GM12878 (cell line): ENCODE results near the gene NPSR1. TPM values are rescaled to one million over a fixed set of nuclear protein-coding genes. Genes with fewer than 3 reads are reported as not detected.
"Not testable (repeated sequence)": the region's sequence is repeated elsewhere in the genome, so short reads cannot be mapped to it uniquely, and the experiment has no call there.

ENCODE experiments used
- ATAC-seq: fragments of 200-7000 bp; cut with Tn5 transposase; 3 replicates; pipeline ENCODE4 v1.9.1; 2020; ENCODE audit warnings: mild to moderate bottlenecking, moderate library complexity
- BruUV-seq: library from RNA; stranded (reverse); fragments of 400-500 nt; replicated peaks from 2 replicates; lab custom pipeline; 2021; lab: Mats Ljungman, UMichigan
- CTCF ChIA-PET: fragments of 300-600 bp; sonication (Branson Sonifier 250); formaldehyde crosslinking; extraction: SDS; loops from one replicate; lab custom pipeline; 2021; ENCODE audit warnings: inconsistent platforms; lab: Yijun Ruan, JAX
- POLR2A ChIA-PET: fragments of 350-600 bp; formaldehyde crosslinking; extraction: SDS; loops from one replicate; lab custom pipeline; 2021; ENCODE audit warnings: inconsistent platforms; lab: Charles Lee
- RAD21 ChIA-PET: fragments of 300-600 bp; sonication (Branson Sonifier 250); formaldehyde crosslinking; loops from one replicate; lab custom pipeline; 2023; ENCODE audit warnings: antibody characterized with exemption; ENCODE audit not compliant: unreplicated experiment; lab: Charles Lee
- SMC1A ChIA-PET: fragments of 300-600 bp; sonication (Branson Sonifier 250); formaldehyde crosslinking; loops from one replicate; lab custom pipeline; 2023; ENCODE audit not compliant: unreplicated experiment, uncharacterized antibody; lab: Charles Lee
- DNase-seq: peaks from one replicate; pipeline ENCODE4 v3.0.0-alpha.2; 2011; ENCODE audit warnings: low read depth, low spot score
- FAIRE-seq: peaks from 3 replicates; lab custom pipeline; 2011; peaks lifted over from hg19 to GRCh38; lab: Jason Lieb, UNC
- H2AFZ ChIP-seq: 2 replicates; pipeline ENCODE4 v1.6.0; 2011; ENCODE audit warnings: low read depth, low read length, control low read depth; ENCODE audit not compliant: control insufficient read depth
- H3K27ac ChIP-seq: 2 replicates; pipeline ENCODE4 v1.5.1; 2011; ENCODE audit warnings: control low read depth; ENCODE audit not compliant: control insufficient read depth, insufficient read depth
- H3K27me3 ChIP-seq, 2 experiments: replicated peaks in 1 of 2; 2 replicates each; pipeline versions ENCODE4 v1.6.0 to v1.6.1; 2011; ENCODE audit warnings: low read length in 1 of 2; ENCODE audit not compliant: control insufficient read depth in 2 of 2, insufficient read depth in 2 of 2
- H3K36me3 ChIP-seq, 2 experiments: 2 replicates each; pipeline ENCODE4 v1.5.1; 2011; ENCODE audit warnings: low read length in 1 of 2; ENCODE audit not compliant: control insufficient read depth in 2 of 2, insufficient read depth in 2 of 2
- H3K4me1 ChIP-seq: 2 replicates; pipeline ENCODE4 v1.6.1; 2011; ENCODE audit warnings: mild to moderate bottlenecking, low read length, moderate library complexity, mixed read lengths; ENCODE audit not compliant: control insufficient read depth, insufficient read depth
- H3K4me2 ChIP-seq: 2 replicates; pipeline ENCODE4 v1.6.0; 2011; ENCODE audit warnings: control low read depth; ENCODE audit not compliant: control insufficient read depth, insufficient read depth
- H3K4me3 ChIP-seq: fragments of 200-600 bp; sonication (generic); 2 replicates; pipeline ENCODE4 v1.5.1; 2016
- H3K79me2 ChIP-seq: 2 replicates; pipeline ENCODE4 v1.6.0; 2011; ENCODE audit warnings: low read length; ENCODE audit not compliant: control insufficient read depth, insufficient read depth
- H3K9ac ChIP-seq: 2 replicates; pipeline ENCODE4 v1.8.0; 2011; ENCODE audit warnings: low read length, control low read depth, mixed read lengths; ENCODE audit not compliant: control insufficient read depth, insufficient read depth
- H3K9me3 ChIP-seq: replicated peaks from 3 replicates; pipeline ENCODE4 v1.5.1; 2011; ENCODE audit warnings: mild to moderate bottlenecking, low read length; ENCODE audit not compliant: control insufficient read depth, insufficient read depth
- H4K20me1 ChIP-seq: 2 replicates; pipeline ENCODE4 v1.6.0; 2011; ENCODE audit not compliant: control insufficient read depth, insufficient read depth
- BRCA1 ChIP-seq: IDR thresholded peaks from 2 replicates; pipeline ENCODE4 v1.6.1; 2011; ENCODE audit warnings: low read depth, low read length, improper control_type of control experiment
- MTA3 ChIP-seq: IDR thresholded peaks from 2 replicates; pipeline ENCODE4 v1.6.1; 2012; ENCODE audit warnings: low read length, inconsistent platforms, borderline replicate concordance
- NBN ChIP-seq: fragments of 450-650 bp; IDR thresholded peaks from 2 replicates; pipeline ENCODE4 v1.6.1; 2016
- POLR2AphosphoS2 ChIP-seq: IDR thresholded peaks from 2 replicates; pipeline ENCODE4 v1.6.1; 2011; ENCODE audit warnings: low read depth, mild to moderate bottlenecking, low read length, improper control_type of control experiment, moderate library complexity
- SMAD5 ChIP-seq: IDR thresholded peaks from 2 replicates; pipeline ENCODE4 v1.6.1; 2016; ENCODE audit warnings: antibody characterized with exemption, low read depth
- WGBS: methylation state at CpG from one replicate; pipeline ENCODE4 v1.1.6; 2016; ENCODE audit warnings: low lambda C conversion rate; ENCODE audit not compliant: insufficient replicate concordance, insufficient coverage; ENCODE audit errors: missing lambda C conversion rate; 5-methylcytosine and 5-hydroxymethylcytosine counted together
- in situ Hi-C: fragments of 300-500 bp; cut with MboI; formaldehyde crosslinking; loops from 9 replicates; pipeline ENCODE4 v1.14.3; 2018; ENCODE audit warnings: mixed read lengths
- intact Hi-C: fragments of 100-400 bp; cut with micrococcal nuclease; formaldehyde crosslinking; loops from one replicate; pipeline ENCODE4 v1.14.2; 2022; ENCODE audit not compliant: unreplicated experiment
- polyA plus RNA-seq, 11 experiments: library from polyadenylated mRNA; depleted of rRNA in 4 of 11; unstranded in 6 of 11; stranded (reverse) in 5 of 11; fragments of >200 nt; fragmentation: Nextera tagmentation in 4 of 11; fragmentation: Illumina TruSeq in 1 of 11; extraction: Ambion mirVana in 4 of 11; extraction: Trizol in 1 of 11; gene quantifications; 1 replicate in 1 of 11; 2 replicates in 10 of 11; pipeline versions ENCODE4 v1.2.1 to v1.2.3, GENCODE V29; 2011 to 2016; ENCODE audit warnings: inconsistent platforms in 2 of 11, missing spikeins in 2 of 11, low read depth in 1 of 11
- total RNA-seq, 4 experiments: library from RNA; depleted of rRNA in 3 of 4; stranded (reverse); fragments of >200 nt in 3 of 4; fragmentation: Illumina TruSeq in 1 of 4; extraction: Trizol in 1 of 4; gene quantifications; 2 replicates each; pipeline versions ENCODE4 v1.2.1 to v1.2.3, GENCODE V29; 2013 to 2021
- TF ChIP-seq, protein P1 (sequence below): IDR thresholded peaks from 2 replicates; pipeline ENCODE4 v1.6.1; 2012; ENCODE audit warnings: improper control_type of control experiment, low read depth, low read length; ENCODE audit not compliant: insufficient replicate concordance
- TF ChIP-seq, protein P2 (sequence below): fragments of 450-650 bp; IDR thresholded peaks from 2 replicates; pipeline ENCODE4 v1.6.1; 2017; ENCODE audit warnings: low read depth, mild to moderate bottlenecking, moderate library complexity

The NPSR1 gene
- total and polyA plus RNA-seq, 10 of the 15 experiments (the other 5 are each of a cell fraction or from before 2014, with no cell fraction given), result 0.20 TPM; not detected in 9

DNA sequence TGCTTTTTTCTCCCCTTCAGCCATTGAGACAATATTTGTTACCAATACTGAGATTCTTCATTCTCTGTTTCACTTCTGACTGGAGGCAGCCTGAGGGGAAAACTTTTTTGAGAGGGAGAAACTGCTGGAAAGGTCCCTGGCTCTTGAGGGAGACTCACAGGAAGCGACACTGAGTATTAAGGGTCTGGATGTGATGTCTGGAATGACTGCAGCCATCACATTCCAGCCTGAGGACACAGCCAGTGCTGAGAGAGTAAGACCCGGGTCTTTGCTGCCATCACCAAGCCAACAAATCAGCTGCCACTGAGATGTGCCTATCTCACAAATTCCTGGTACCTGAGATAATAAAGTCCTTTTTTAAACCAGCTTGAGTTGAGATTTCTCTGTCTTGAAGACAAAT lies 221.9 kb downstream of the NPSR1 start (continued):
- TF ChIP-seq, protein P1, sequence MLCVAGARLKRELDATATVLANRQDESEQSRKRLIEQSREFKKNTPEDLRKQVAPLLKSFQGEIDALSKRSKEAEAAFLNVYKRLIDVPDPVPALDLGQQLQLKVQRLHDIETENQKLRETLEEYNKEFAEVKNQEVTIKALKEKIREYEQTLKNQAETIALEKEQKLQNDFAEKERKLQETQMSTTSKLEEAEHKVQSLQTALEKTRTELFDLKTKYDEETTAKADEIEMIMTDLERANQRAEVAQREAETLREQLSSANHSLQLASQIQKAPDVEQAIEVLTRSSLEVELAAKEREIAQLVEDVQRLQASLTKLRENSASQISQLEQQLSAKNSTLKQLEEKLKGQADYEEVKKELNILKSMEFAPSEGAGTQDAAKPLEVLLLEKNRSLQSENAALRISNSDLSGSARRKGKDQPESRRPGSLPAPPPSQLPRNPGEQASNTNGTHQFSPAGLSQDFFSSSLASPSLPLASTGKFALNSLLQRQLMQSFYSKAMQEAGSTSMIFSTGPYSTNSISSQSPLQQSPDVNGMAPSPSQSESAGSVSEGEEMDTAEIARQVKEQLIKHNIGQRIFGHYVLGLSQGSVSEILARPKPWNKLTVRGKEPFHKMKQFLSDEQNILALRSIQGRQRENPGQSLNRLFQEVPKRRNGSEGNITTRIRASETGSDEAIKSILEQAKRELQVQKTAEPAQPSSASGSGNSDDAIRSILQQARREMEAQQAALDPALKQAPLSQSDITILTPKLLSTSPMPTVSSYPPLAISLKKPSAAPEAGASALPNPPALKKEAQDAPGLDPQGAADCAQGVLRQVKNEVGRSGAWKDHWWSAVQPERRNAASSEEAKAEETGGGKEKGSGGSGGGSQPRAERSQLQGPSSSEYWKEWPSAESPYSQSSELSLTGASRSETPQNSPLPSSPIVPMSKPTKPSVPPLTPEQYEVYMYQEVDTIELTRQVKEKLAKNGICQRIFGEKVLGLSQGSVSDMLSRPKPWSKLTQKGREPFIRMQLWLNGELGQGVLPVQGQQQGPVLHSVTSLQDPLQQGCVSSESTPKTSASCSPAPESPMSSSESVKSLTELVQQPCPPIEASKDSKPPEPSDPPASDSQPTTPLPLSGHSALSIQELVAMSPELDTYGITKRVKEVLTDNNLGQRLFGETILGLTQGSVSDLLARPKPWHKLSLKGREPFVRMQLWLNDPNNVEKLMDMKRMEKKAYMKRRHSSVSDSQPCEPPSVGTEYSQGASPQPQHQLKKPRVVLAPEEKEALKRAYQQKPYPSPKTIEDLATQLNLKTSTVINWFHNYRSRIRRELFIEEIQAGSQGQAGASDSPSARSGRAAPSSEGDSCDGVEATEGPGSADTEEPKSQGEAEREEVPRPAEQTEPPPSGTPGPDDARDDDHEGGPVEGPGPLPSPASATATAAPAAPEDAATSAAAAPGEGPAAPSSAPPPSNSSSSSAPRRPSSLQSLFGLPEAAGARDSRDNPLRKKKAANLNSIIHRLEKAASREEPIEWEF, result no peak
- TF ChIP-seq SMAD5 (no peak), POLR2AphosphoS2 (no peak), NBN (no peak), BRCA1 (no peak), MTA3 (no peak)
- TF ChIP-seq, protein P2, sequence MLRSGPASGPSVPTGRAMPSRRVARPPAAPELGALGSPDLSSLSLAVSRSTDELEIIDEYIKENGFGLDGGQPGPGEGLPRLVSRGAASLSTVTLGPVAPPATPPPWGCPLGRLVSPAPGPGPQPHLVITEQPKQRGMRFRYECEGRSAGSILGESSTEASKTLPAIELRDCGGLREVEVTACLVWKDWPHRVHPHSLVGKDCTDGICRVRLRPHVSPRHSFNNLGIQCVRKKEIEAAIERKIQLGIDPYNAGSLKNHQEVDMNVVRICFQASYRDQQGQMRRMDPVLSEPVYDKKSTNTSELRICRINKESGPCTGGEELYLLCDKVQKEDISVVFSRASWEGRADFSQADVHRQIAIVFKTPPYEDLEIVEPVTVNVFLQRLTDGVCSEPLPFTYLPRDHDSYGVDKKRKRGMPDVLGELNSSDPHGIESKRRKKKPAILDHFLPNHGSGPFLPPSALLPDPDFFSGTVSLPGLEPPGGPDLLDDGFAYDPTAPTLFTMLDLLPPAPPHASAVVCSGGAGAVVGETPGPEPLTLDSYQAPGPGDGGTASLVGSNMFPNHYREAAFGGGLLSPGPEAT, result no peak

DNA sequence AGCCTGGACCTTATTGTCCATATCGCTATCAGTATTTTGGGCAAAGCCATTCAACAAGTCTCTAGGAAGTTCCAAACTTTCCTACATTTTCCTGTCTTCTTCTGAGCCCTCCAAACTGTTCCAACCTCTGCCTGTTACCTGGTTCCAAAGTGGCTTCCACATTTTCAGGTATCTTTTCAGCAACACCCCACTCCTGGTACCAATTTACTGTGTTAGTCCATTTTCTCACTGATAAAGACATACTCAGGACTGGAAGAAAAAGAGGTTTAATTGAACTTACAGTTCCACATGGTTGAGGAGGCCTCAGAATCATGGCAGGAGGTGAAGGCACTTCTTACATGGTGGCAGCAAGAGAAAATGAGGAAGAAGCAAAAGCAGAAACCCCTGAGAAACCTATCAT lies 225.8 kb downstream of the NPSR1 start:
- not testable (repeated sequence) for ATAC-seq

More for the DNA sequence above, 225.8 kb downstream of the NPSR1 start:
- H4K20me1 ChIP-seq, H3K9me3 ChIP-seq, H3K9ac ChIP-seq, H2AFZ ChIP-seq, POLR2A ChIA-PET, RAD21 ChIA-PET, H3K4me2 ChIP-seq, H3K4me1 ChIP-seq, intact Hi-C loops, H3K27ac ChIP-seq, H3K36me3 ChIP-seq, SMC1A ChIA-PET, FAIRE-seq, H3K4me3 ChIP-seq, BruUV-seq, in situ Hi-C loops, H3K27me3 ChIP-seq, DNase-seq, H3K79me2 ChIP-seq: not testable (repeated sequence)
- CTCF ChIA-PET, result interaction anchor here (0.7 kb wide), 1 partner anchor 22 kb away, joined by 3 read pairs; no protein-coding TSS in a partner anchor
- WGBS, result 31% methylated on average over 1 of the region's 1 CpG
